K562 (cell line): ENCODE measurements around the gene GIT2. TPM values are rescaled to one million over a fixed set of nuclear protein-coding genes. Genes with fewer than 3 reads are reported as not detected.
A peak's percentile ranks its signal among the peaks of the same experiment; 100 is the strongest.

Experiments
- ATAC-seq: fragments of 200-7000 bp; cut with Tn5 transposase; 3 replicates; pipeline ENCODE4 v1.9.1; 2020; ENCODE audit warnings: moderate library complexity
- BruUV-seq: library from RNA; stranded (reverse); fragments of 400-500 nt; replicated peaks from 2 replicates; lab custom pipeline; 2021; lab: Mats Ljungman, UMichigan
- CTCF ChIA-PET: fragments of 300-600 bp; formaldehyde crosslinking; extraction: SDS; loops from one replicate; lab custom pipeline; 2021; ENCODE audit warnings: low intra/inter-chr PET ratio; lab: Yijun Ruan, JAX
- POLR2A ChIA-PET: fragments of 300-600, 350-650 bp; sonication (Branson Sonifier 250); formaldehyde crosslinking; extraction: SDS; loops from one replicate; lab custom pipeline; 2021; ENCODE audit warnings: antibody characterized with exemption, inconsistent platforms; lab: Yijun Ruan, JAX
- DNase-seq, 4 experiments: peaks; one replicate each; pipeline versions ENCODE4 v3.0.0 to v3.0.0-alpha.2; 2011 to 2018; ENCODE audit warnings: low spot score in 3 of 4, mixed read lengths in 3 of 4; ENCODE audit errors: extremely low read depth in 1 of 4
- FAIRE-seq: peaks from 2 replicates; lab custom pipeline; 2011; peaks lifted over from hg19 to GRCh38; lab: Jason Lieb, UNC
- H2AFZ ChIP-seq: 2 replicates; pipeline ENCODE4 v1.6.0; 2011; ENCODE audit warnings: low read depth, low read length, control low read depth, inconsistent platforms
- H3K27ac ChIP-seq: fragments of 200-600 bp; 3 replicates; pipeline ENCODE4 v1.8.0; 2011; ENCODE audit warnings: low read depth, mild to moderate bottlenecking, control low read depth, inconsistent platforms, low read length, moderate library complexity, mixed read lengths; ENCODE audit errors: extremely low read depth
- H3K27me3 ChIP-seq, 2 experiments: fragments of 300-600 bp in 1 of 2; 2 replicates in 1 of 2; 3 replicates in 1 of 2; pipeline versions ENCODE4 v1.6.0 to v1.8.0; 2011; ENCODE audit warnings: inconsistent platforms in 2 of 2, low read length in 2 of 2, mild to moderate bottlenecking in 1 of 2, mixed read lengths in 1 of 2, moderate library complexity in 1 of 2; ENCODE audit not compliant: control insufficient read depth in 2 of 2, insufficient read depth in 2 of 2
- H3K36me3 ChIP-seq: fragments of 300-600 bp; 3 replicates; pipeline ENCODE4 v1.8.0; 2011; ENCODE audit warnings: mild to moderate bottlenecking, low read length, inconsistent platforms; ENCODE audit not compliant: control insufficient read depth, insufficient read depth
- H3K4me1 ChIP-seq, 2 experiments: fragments of 200-600 bp in 1 of 2; replicated peaks in 1 of 2; 2 replicates in 1 of 2; 3 replicates in 1 of 2; pipeline versions ENCODE4 v1.5.1 to v1.8.0; 2011; ENCODE audit warnings: inconsistent platforms in 2 of 2, low read length in 2 of 2, mild to moderate bottlenecking in 1 of 2, mixed read lengths in 1 of 2, moderate library complexity in 1 of 2; ENCODE audit not compliant: control insufficient read depth in 2 of 2, insufficient read depth in 2 of 2
- H3K4me2 ChIP-seq: 2 replicates; pipeline ENCODE4 v1.6.1; 2011; ENCODE audit warnings: low read length, control low read depth, inconsistent platforms, mixed read lengths; ENCODE audit not compliant: insufficient read depth
- H3K4me3 ChIP-seq: fragments of 200-600 bp; sonication (generic), shearing (Covaris generic); 2 replicates; pipeline ENCODE4 v1.5.1; 2016; ENCODE audit warnings: control low read depth, inconsistent platforms
- H3K79me2 ChIP-seq: fragments of 200-600 bp; 3 replicates; pipeline ENCODE4 v1.8.0; 2011; ENCODE audit warnings: low read length, inconsistent platforms; ENCODE audit not compliant: control insufficient read depth, insufficient read depth
- H3K9ac ChIP-seq, 2 experiments: 2 replicates each; pipeline versions ENCODE4 v1.6.0 to v1.6.1; 2011; ENCODE audit warnings: low read depth in 2 of 2, low read length in 2 of 2, control low read depth in 1 of 2, inconsistent platforms in 1 of 2, mild to moderate bottlenecking in 1 of 2, mixed read lengths in 1 of 2; ENCODE audit not compliant: insufficient read depth in 1 of 2
- H3K9me1 ChIP-seq: one replicate; pipeline ENCODE4 v1.6.0; 2011; ENCODE audit warnings: inconsistent platforms, mild to moderate bottlenecking, low read length, moderate library complexity; ENCODE audit not compliant: control insufficient read depth, insufficient read depth
- H3K9me3 ChIP-seq: replicated peaks from 2 replicates; pipeline ENCODE4 v1.5.1; 2011; ENCODE audit warnings: low read depth, low read length, inconsistent platforms; ENCODE audit not compliant: control insufficient read depth, insufficient read depth
- H4K20me1 ChIP-seq: replicated peaks from 2 replicates; pipeline ENCODE4 v1.6.1; 2011; ENCODE audit warnings: low read length, inconsistent platforms, mixed read lengths; ENCODE audit not compliant: control insufficient read depth, insufficient read depth
- BRD9 ChIP-seq: fragments of 450-650 bp; IDR thresholded peaks from 2 replicates; pipeline ENCODE4 v1.6.1; 2018; ENCODE audit warnings: low read depth; ENCODE audit not compliant: partially characterized antibody
- GABPB1 ChIP-seq: sonication (generic); formaldehyde crosslinking; IDR thresholded peaks from 2 replicates; pipeline ENCODE4 v1.8.0; 2022; ENCODE audit warnings: mild to moderate bottlenecking, missing genetic modification reagents
- MCM7 ChIP-seq, 2 experiments: fragments of 450-650 bp; IDR thresholded peaks; 2 replicates each; pipeline ENCODE4 v1.6.1; 2016 to 2018
- NFATC3 ChIP-seq: fragments of 450-650 bp; IDR thresholded peaks from 2 replicates; pipeline ENCODE4 v1.6.1; 2017; ENCODE audit warnings: mild to moderate bottlenecking
- RBBP5 ChIP-seq: fragments of 200-600 bp; sonication (generic); IDR thresholded peaks from 2 replicates; pipeline ENCODE4 v1.6.1; 2012; ENCODE audit warnings: borderline replicate concordance, mild to moderate bottlenecking, low read length, control low read depth, inconsistent platforms; ENCODE audit not compliant: insufficient read depth, poor library complexity, severe bottlenecking
- TOE1 ChIP-seq, 2 experiments: fragments of 450-650 bp in 1 of 2; sonication (generic) in 1 of 2; formaldehyde crosslinking in 1 of 2; IDR thresholded peaks; 2 replicates each; pipeline versions ENCODE4 v1.7.1 to v1.8.0; 2016 to 2022; ENCODE audit warnings: borderline replicate concordance in 2 of 2, mild to moderate bottlenecking in 2 of 2, antibody characterized with exemption in 1 of 2, inconsistent platforms in 1 of 2, low read depth in 1 of 2, missing genetic modification reagents in 1 of 2, moderate library complexity in 1 of 2
- TSC22D4 ChIP-seq: fragments of 450-650 bp; IDR thresholded peaks from 2 replicates; pipeline ENCODE4 v1.6.1; 2016; ENCODE audit warnings: missing genetic modification characterization, missing biosample characterization, control low read depth
- ZBTB17 ChIP-seq: fragments of 450-650 bp; formaldehyde crosslinking; IDR thresholded peaks from 2 replicates; pipeline ENCODE4 v1.4.0; 2020; ENCODE audit warnings: mild to moderate bottlenecking
- ZNF324 ChIP-seq: fragments of 250-450 bp; sonication (Bioruptor Pico); IDR thresholded peaks from 2 replicates; pipeline ENCODE4 v1.4.0; 2020; ENCODE audit warnings: mild to moderate bottlenecking
- ZNF408 ChIP-seq: fragments of 250-450 bp; sonication (Bioruptor Pico); IDR thresholded peaks from 2 replicates; pipeline ENCODE4 v1.4.0; 2020; ENCODE audit warnings: low read depth, mild to moderate bottlenecking, moderate library complexity
- WGBS: fragments of 100-300 bp; shearing (Covaris generic); methylation state at CpG from one replicate; pipeline ENCODE4 v1.1.6; 2016; ENCODE audit warnings: low coverage, mixed read lengths; ENCODE audit not compliant: insufficient coverage; ENCODE audit errors: missing lambda C conversion rate; 5-methylcytosine and 5-hydroxymethylcytosine counted together
- in situ Hi-C: fragments of 300-500 bp; cut with MboI; formaldehyde crosslinking; loops from 4 replicates; pipeline ENCODE4 v1.15.0; 2018; ENCODE audit warnings: inconsistent platforms, mixed read lengths
- intact Hi-C: fragments of 100-400 bp; cut with micrococcal nuclease; formaldehyde crosslinking; loops from 2 replicates; pipeline ENCODE4 v1.14.2; 2022
- polyA plus RNA-seq, 8 experiments: library from polyadenylated mRNA; depleted of rRNA in 4 of 8; stranded (reverse) in 5 of 8; unstranded in 3 of 8; fragments of >200 nt; fragmentation: Nextera tagmentation in 2 of 8; fragmentation: Illumina TruSeq in 1 of 8; extraction: Ambion mirVana in 2 of 8; extraction: Trizol in 1 of 8; gene quantifications; 2 replicates each; pipeline versions ENCODE4 v1.2.1 to v1.2.3, GENCODE V29; 2011 to 2014; ENCODE audit warnings: inconsistent platforms in 1 of 8, missing spikeins in 1 of 8
- total RNA-seq, 7 experiments: library from RNA; depleted of rRNA in 6 of 7; stranded (reverse); fragments of >200 nt in 6 of 7; fragmentation: Illumina TruSeq in 2 of 7; extraction: Trizol in 2 of 7; gene quantifications; 2 replicates each; pipeline versions ENCODE4 v1.2.1 to v1.2.3, GENCODE V29; 2011 to 2021; ENCODE audit warnings: low replicate concordance in 1 of 7
- TF ChIP-seq, protein P1 (sequence below): fragments of 250-450 bp; sonication (Bioruptor Pico); IDR thresholded peaks from 2 replicates; pipeline ENCODE4 v1.5.0; 2021
- TF ChIP-seq, protein P2 (sequence below): fragments of 200-400 bp; formaldehyde crosslinking; IDR thresholded peaks from 2 replicates; pipeline ENCODE4 v1.6.1; 2017; ENCODE audit warnings: mild to moderate bottlenecking, low read depth, low read length, moderate library complexity
- TF ChIP-seq, protein P3 (sequence below): fragments of 450-650 bp; formaldehyde crosslinking; IDR thresholded peaks from 2 replicates; pipeline ENCODE4 v1.4.0; 2022; ENCODE audit warnings: missing genetic modification characterization
- TF ChIP-seq, protein P4 (sequence below): sonication (generic); formaldehyde crosslinking; IDR thresholded peaks from 2 replicates; pipeline ENCODE4 v1.8.0; 2022; ENCODE audit warnings: mild to moderate bottlenecking, missing genetic modification reagents

The GIT2 gene
- total and polyA plus RNA-seq, 9 of the 15 experiments (the other 6 are each of a cell fraction or from before 2014, with no cell fraction given), result 4.0 to 30.4 (median 23.5) TPM

DNA sequence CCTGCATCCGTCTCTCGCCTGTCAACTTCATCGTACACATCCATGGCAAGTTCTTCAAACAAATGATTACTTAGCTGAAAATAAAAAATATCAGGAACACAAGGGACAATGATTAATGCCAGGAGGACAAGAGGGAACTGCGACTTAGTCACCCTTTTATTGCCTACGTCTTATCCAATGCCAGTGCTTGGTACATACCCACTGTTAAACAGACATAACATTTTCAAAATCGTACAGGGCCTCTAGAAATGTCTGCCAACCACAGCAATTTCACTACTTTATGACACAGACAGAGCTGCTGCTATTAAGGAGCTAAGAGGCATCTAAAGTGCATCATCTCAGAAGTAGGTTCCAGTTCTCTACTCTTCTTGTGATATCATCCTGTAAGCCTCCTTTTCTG, 34.6 kb downstream of the GIT2 start (continued):
- TF ChIP-seq ZBTB17 (CRISPR knock-in tag) (no peak), GABPB1 (no peak), TOE1 (IDR thresholded peaks at IDR 0.05; ENCODE audit: borderline replicate concordance) (no peak), TOE1 (CRISPR knock-in tag; IDR thresholded peaks at IDR 0.05; ENCODE audit: borderline replicate concordance, low read depth) (no peak), RBBP5 (no peak), BRD9 (no peak), MCM7 (IDR thresholded peaks at IDR 0.05) (no peak), TSC22D4 (tag) (no peak), ZNF408 (CRISPR knock-in tag) (no peak)
- TF ChIP-seq, protein P1, sequence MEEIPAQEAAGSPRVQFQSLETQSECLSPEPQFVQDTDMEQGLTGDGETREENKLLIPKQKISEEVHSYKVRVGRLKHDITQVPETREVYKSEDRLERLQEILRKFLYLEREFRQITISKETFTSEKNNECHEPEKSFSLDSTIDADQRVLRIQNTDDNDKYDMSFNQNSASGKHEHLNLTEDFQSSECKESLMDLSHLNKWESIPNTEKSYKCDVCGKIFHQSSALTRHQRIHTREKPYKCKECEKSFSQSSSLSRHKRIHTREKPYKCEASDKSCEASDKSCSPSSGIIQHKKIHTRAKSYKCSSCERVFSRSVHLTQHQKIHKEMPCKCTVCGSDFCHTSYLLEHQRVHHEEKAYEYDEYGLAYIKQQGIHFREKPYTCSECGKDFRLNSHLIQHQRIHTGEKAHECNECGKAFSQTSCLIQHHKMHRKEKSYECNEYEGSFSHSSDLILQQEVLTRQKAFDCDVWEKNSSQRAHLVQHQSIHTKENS (CRISPR knock-in tag), result no peak
- TF ChIP-seq, all 486 proteins: peak for 0

DNA sequence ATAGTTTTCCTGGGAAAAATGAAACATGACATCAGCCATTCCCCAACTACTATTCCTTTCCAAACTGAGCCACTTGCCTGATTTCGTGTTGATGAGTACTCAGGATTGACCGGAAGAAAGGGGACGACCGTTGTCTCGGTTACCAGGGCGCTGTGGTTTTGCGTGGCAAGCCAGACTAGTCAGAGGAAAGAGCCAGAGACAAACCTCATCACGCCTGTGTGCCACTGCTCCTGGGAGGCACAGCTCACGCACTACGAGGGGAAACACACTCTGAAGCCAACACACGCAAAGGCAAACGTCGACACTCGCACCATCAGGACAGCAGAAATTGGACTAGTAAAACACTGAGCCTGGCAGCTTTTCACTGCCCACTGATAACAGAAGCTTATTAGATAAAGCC, 35.0 kb downstream of the GIT2 start:
- Histone ChIP-seq H2AFZ (no peak overlapping the region), H3K9ac (peak overlapping the region in 1 of 2 experiments; percentile 19; a peak in 1 of 4 replicates), H3K4me3 (no peak overlapping the region), H3K79me2 (no peaks in the 10 kb centered on the region), H3K9me1 (no peaks in the 10 kb centered on the region), H3K4me2 (no peak overlapping the region), H4K20me1 (no peaks in the 10 kb centered on the region), H3K27me3 (no peaks in the 10 kb centered on the region), H3K36me3 (peaks cover 55% of the 10 kb centered on the region; the same call in 2 of the 3 replicates), H3K9me3 (no peaks in the 10 kb centered on the region), H3K4me1 (no peaks in the 10 kb centered on the region), H3K27ac (no peak overlapping the region)
- DNase-seq (no peak), FAIRE-seq (no peak), ATAC-seq (no peak)
- 92% methylated on average over 14 of the region's 14 CpGs for WGBS
- TF ChIP-seq, protein P2, sequence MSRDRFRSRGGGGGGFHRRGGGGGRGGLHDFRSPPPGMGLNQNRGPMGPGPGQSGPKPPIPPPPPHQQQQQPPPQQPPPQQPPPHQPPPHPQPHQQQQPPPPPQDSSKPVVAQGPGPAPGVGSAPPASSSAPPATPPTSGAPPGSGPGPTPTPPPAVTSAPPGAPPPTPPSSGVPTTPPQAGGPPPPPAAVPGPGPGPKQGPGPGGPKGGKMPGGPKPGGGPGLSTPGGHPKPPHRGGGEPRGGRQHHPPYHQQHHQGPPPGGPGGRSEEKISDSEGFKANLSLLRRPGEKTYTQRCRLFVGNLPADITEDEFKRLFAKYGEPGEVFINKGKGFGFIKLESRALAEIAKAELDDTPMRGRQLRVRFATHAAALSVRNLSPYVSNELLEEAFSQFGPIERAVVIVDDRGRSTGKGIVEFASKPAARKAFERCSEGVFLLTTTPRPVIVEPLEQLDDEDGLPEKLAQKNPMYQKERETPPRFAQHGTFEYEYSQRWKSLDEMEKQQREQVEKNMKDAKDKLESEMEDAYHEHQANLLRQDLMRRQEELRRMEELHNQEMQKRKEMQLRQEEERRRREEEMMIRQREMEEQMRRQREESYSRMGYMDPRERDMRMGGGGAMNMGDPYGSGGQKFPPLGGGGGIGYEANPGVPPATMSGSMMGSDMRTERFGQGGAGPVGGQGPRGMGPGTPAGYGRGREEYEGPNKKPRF, result no peak
- no peak for TF ChIP-seq NFATC3
- TF ChIP-seq, protein P3, sequence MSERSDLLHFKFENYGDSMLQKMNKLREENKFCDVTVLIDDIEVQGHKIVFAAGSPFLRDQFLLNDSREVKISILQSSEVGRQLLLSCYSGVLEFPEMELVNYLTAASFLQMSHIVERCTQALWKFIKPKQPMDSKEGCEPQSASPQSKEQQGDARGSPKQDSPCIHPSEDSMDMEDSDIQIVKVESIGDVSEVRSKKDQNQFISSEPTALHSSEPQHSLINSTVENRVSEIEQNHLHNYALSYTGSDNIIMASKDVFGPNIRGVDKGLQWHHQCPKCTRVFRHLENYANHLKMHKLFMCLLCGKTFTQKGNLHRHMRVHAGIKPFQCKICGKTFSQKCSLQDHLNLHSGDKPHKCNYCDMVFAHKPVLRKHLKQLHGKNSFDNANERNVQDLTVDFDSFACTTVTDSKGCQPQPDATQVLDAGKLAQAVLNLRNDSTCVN (CRISPR knock-in tag), result no peak
- TF ChIP-seq, protein P4, sequence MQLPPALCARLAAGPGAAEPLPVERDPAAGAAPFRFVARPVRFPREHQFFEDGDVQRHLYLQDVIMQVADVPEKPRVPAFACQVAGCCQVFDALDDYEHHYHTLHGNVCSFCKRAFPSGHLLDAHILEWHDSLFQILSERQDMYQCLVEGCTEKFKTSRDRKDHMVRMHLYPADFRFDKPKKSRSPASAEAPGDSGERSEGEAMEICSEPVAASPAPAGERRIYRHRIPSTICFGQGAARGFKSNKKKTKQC (CRISPR knock-in tag), result no peak
- TF ChIP-seq ZNF324, result no peak
- ChIA-PET CTCF (no interaction called here), POLR2A (no interaction called here)
- in situ Hi-C loops, result no loop called here
- no TSS peak for BruUV-seq
- intact Hi-C loops, result no loop called here
